ENCODE data around the gene ZXDC. TPM values are rescaled to one million over a fixed set of nuclear protein-coding genes. Genes with fewer than 3 reads are reported as not detected.
A peak's percentile ranks its signal among the peaks of the same experiment; 100 is the strongest.

Gene ZXDC
- total RNA-seq, 1 experiment from 2014 or later: 28.3 TPM

DNA sequence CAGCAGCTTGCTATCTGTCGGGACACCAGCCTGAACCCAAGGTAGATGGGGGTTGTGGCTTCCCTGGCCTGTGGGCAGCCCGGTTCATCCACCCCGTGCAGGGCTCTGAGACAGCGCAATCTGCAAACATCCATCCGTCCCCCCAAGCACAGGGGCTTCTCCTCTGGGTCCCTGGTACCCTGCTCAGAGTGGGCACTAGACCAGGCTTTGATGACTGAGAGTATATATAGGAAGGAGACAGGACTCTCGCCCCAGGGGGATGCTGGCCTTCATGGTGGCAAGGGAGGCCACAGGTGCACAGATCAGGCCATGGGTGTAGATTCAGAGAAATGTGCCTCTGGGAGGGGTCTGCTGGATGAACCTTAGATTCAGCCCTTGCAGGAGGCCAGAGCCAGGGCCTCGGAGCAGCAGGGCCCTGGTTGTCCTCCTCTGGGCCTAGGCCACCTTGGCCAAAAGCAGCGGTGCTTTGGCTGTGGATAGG is 40.7 kb downstream of the ZXDC start:
- no peak overlapping the region; the same call in 1 of the 2 replicates for H3K14ac ChIP-seq (ENCODE audit: insufficient read depth, low read length)
- no peak overlapping the region for H4K91ac ChIP-seq (ENCODE audit: insufficient read length, low read depth, low read length)
- Mint-ChIP-seq H3K4me3 (no peak overlapping the region), H3K27me3 (ENCODE audit: low read depth) (peaks cover 2% of the 10 kb centered on the region; the same call in 1 of the 2 replicates), H3K36me3 (ENCODE audit: insufficient read depth in 1 of 3, low read depth in 3 of 3) (peaks cover 2 to 30% (median 28%) of the 10 kb centered on the region in 3 experiments; a peak in 6 of 7 replicates), H3K27ac (no peak overlapping the region; a peak in 1 of 7 replicates), H3K9me3 (no peaks in the 10 kb centered on the region), H3K4me1 (peaks cover 5 to 11% of the 10 kb centered on the region in 2 experiments)
- no peak for TF ChIP-seq CTCF (conservative IDR thresholded peaks at IDR 0.05)
- H4K5ac ChIP-seq (ENCODE audit: insufficient read length, low read depth, low read length): no peak overlapping the region
- no peaks in the 10 kb centered on the region for H3K9me3 ChIP-seq (ENCODE audit: control insufficient read depth, low read depth, low read length)
- no peaks in the 10 kb centered on the region for H3K79me1 ChIP-seq (ENCODE audit: insufficient read depth, low read depth, low read length, poor library complexity, severe bottlenecking)
- H3K4me2 ChIP-seq (ENCODE audit: insufficient read depth, insufficient read length, low read length): no peak overlapping the region
- peak; percentile 19 for DNase-seq
- no peaks in the 10 kb centered on the region for H3K23me2 ChIP-seq (ENCODE audit: insufficient read length, low read depth, low read length, poor library complexity, severe bottlenecking)
- H4K20me1 ChIP-seq (ENCODE audit: control insufficient read depth, insufficient read depth, insufficient read length): no peaks in the 10 kb centered on the region
- H2BK15ac ChIP-seq (ENCODE audit: low read depth, low read length): no peak overlapping the region
- H2BK5ac ChIP-seq (ENCODE audit: insufficient read length, low read length): no peak overlapping the region
- H2BK12ac ChIP-seq (ENCODE audit: insufficient read length, low read depth, low read length): no peak overlapping the region
- no peaks in the 10 kb centered on the region for H3K4me1 ChIP-seq (ENCODE audit: insufficient read depth, low read length)
- no peak overlapping the region for H3T11ph ChIP-seq (ENCODE audit: low read length)
- H3K4ac ChIP-seq (ENCODE audit: low read depth, low read length): no peak overlapping the region
- H3K79me2 ChIP-seq (ENCODE audit: insufficient read depth, low read length): no peaks in the 10 kb centered on the region
- no peak overlapping the region for H2AK5ac ChIP-seq (ENCODE audit: insufficient read length, low read length)
- no peak overlapping the region for H3K23ac ChIP-seq (ENCODE audit: insufficient read length, low read depth, low read length)
- H3K9ac ChIP-seq (ENCODE audit: extremely low read depth, insufficient read length, low read length): no peak overlapping the region
- H2BK20ac ChIP-seq (ENCODE audit: low read depth, low read length, poor library complexity, severe bottlenecking): no peak overlapping the region
- H2BK120ac ChIP-seq (ENCODE audit: low read depth, low read length, poor library complexity, severe bottlenecking): no peak overlapping the region
- no peak overlapping the region for H3K56ac ChIP-seq (ENCODE audit: insufficient read length, low read depth, low read length)
- no peak overlapping the region for H2AFZ ChIP-seq (ENCODE audit: low read length)
- H3K18ac ChIP-seq (ENCODE audit: insufficient read length, low read depth, low read length): no peak overlapping the region
- H3K27me3 ChIP-seq (ENCODE audit: insufficient read depth, low read length): no peaks in the 10 kb centered on the region
- no peak overlapping the region for H4K8ac ChIP-seq (replicated peaks; ENCODE audit: insufficient read length, low read depth, low read length)
- no CpG with 5 or more reads among the region's 8 CpGs for WGBS (ENCODE audit: extremely low coverage, insufficient read length, low lambda C conversion rate)
- H3K27ac ChIP-seq (ENCODE audit: insufficient read length, low read depth, low read length): no peak overlapping the region
